Measurements from ENCODE around the gene MED27.
A peak's percentile ranks its signal among the peaks of the same experiment; 100 is the strongest.
"Not testable (repeated sequence)": the region's sequence is repeated elsewhere in the genome, so short reads cannot be mapped to it uniquely, and the experiment has no call there.

MED27 gene

DNA sequence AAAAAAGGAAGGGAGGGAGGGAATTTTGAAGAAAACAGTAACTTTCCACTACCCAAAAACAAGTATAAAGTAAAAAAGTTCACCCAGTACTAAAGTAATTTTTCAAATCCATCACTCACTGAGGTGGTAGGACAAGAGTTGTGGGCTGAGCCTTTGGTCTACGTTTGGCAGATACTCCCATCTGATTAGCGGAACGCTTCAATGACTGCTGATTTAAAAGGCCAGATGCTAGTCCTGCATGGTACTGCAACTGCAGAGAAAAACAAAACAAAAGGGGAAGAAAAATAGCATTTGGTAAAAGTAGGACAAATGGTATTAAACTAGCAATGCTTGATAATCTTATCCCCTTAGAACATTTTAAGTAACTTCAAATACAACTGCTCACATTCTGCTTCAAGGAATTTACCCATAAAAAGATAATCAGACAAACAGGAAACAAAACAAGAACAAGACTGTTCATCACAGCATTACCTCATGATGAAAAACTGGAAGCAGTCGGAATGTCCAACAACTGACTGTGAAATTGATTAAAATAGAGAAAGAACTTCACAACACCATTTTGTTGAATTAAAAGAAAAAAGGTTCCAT lies 65.4 kb downstream of the MED27 start:
- no peak for DNase-seq

DNA sequence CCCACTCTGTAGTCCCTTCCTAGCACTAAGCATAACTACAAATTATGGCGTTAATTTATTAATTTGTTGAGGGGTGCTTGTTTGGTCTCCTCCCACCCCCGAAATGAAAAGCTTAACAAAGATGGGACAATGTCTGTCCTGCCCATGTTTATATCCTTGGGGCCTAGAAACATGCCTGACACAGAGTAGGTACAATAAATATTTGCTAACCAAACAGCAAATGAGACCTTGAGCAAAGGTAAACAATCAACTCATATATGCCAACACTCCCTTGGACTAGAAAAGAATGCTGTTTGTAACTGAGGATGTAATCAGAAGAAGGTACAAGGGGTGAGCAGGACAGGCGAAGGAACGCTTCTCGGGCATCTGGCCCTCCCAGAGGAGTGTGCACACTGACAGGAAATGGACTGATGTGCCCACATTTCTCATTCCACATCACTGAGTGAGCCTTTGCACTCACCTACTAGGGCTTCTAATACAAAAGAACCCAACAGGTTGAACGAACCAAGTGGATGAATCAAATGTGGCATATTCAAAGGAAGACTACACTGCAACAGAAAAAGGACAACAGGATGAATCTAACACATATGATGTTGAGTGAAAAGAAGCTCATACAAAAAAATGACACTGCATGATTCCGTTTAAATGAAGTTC lies 66.8 kb downstream of the MED27 start:
- DNase-seq: no peak

DNA sequence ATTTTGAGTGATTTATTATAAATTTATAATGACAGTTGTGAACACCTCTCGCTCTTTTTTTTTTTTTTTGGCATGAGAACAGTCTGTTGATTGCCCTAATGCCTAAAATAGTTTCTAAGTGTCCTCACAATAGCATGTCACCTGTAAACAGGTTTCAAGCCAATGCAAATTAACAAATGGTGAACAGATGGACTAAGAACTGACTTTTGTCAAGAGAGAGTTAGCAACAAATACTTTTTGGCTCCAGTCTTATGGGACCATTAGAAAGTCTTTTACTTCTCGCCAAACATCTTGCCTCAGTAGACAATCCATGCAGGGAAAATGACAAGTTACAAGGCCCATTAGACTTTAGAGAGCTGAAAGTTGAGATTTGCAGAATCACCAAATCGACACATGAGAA lies 67.8 kb downstream of the MED27 start:
- DNase-seq: no peak

DNA sequence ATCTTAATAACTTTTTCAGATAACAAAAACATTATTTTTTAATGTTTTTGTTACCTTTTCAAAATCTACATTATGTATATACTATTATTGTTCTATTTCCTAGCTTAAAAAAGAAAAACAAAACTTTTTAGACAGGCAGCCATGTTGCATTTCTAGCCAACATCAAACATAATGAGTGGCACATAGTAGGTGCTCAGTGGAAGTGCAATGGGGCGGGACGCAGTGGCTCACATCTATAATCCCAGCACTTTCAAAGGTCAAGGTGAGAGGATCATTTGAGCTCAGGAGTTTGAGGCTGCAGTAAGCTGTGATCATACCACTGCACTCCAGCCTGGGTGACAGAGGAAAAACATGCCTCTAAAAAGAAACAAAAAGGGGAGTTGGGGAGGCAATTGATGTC lies 68.4 kb downstream of the MED27 start:
- no peak for DNase-seq

DNA sequence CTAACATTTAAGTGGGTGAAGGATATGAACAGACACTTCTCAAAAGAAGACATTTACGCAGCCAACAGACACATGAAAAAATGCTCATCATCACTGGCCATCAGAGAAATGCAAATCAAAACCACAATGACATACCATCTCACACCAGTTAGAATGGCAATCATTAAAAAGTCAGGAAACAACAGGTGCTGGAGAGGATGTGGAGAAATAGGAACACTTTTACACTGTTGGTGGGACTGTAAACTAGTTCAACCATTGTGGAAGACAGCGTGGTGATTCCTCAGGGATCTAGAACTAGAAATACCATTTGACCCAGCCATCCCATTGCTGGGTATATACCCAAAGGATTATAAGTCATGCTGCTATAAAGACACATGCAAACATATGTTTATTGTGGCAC lies 69.5 kb downstream of the MED27 start:
- DNase-seq: not testable (repeated sequence)

DNA sequence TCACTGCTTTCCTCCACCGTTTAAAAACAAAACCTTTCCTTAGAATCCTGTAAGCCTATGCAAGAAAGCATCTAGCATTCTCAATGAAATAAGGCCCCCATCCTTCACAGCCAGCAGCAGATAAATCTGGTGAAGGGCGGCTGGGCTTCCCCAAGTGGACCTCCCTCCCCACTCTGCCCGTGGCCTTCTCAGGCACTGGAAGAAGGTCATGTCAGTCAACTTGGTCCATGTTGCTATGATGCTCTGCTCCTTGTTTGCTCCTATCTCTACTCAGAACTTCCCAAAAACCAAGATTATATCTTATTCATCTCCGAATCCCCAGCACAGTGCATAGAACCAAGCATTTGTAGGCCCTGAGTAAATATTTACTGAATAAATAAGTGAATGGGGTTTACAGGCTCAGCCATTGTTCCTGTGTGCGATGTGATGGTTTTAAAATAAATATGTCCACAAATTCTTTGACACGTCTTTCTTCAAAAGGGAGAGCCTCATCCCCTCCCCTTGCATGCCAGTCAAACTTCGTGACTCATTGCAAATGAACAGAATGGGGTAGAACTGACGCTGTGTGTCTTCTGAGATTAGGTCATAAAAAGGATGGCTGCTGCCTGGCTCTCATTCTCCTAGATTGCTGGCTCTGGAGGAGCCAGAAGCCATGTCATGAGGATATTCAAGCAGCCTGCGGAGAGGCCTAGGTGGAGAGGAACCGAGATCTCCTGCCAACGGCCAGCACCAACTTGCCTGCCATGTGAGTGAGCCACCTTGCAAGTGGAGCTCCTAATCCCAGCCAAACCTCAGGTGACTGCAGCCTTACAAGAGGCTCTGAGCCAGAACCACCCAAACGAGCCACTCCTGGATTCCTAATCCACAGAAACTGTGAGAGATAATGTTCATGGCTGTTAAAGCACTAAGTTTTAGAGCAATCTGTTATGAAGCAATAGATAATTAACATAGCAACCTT lies 70.5 kb downstream of the MED27 start:
- DNase-seq: peak; percentile 39

DNA sequence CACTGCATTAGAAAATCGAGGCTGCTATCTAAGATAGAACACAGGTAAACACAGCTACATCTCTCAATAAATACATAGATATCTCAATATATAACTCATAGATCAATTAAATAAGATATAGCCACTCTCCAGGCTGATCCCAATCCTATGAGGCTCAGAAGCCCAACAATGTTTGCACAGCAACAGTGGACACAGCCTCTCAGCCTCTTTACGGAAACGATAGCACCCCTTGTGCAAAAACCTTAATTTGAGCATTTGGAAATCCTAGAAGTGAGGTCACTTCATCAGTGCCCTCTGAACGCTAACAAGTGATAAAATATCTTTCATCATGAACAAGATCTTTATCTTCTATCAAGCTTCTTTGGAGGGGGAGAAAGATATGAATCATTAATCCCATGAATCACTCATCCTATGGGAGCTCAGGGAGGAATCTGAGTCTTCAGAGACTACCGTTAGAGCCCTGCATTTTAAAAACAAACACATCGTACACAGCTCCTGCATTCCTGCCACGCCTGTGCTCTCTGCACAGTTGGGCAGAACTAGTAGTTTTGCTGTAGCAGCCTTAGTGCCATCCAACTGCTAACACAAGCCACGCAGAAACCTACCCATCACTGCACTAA lies 71.4 kb downstream of the MED27 start:
- DNase-seq: peak; percentile 83

DNA sequence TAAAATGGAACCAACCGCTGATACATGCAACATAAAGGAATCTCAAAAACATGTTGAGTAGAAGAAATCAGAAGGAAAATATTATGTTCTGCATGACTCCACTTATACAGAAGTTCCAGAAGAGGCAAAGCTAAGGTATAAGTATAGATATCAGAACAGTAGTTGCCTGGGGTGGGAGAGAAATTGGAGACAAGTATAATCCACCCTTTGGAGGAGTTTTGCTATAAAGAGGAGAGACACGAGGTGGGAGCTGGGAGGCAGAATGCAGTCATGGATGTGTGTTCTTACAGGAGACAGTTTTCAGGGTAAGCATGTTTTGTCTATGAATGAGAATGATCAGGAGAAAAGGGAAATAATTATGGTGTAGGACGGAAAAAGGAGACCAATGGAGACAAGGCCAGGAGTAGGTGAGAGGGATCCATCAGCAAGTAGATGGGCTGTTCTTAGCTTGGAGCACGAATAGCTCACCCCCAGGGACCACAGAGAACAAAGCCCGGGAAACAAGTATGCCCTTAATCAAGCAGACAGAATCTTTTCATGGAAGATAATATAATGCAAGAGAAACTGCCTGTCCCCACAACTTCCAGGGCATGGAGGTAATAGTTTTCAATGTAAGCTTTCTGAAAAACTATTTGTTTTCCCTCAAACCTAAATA lies 72.2 kb downstream of the MED27 start:
- DNase-seq: no peak

DNA sequence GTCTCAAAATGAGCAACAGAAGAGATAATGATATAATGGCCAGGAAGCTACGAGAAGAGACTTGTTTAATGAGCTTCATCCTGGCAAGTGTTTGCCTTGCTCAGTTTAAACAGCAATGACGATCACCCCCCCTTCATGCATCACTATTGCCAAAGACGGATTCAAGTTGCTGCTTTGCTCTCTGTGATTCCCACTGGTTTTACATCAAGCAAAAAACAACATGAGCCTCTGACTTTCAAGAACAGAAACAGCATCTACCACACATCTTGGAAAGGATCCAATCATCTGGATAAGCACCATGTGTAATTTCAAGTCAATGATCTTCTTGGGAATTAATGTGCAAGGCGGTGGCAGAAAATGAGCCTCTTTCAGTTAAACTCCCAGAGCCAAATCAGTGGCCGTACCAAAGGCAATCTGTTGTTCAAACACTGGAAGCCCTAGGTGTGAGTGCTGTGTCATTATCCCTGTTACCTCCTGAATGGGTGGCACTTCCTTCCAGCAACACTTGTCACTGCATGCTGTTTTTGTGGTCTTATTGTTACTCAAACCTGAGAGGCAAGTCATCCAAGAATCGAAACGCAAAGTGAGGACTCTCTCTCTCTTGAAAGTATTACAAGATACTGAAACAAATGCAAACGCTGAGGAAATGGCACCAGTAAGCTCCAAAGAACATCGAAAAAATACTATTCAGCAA lies 72.8 kb downstream of the MED27 start:
- no peak for DNase-seq

DNA sequence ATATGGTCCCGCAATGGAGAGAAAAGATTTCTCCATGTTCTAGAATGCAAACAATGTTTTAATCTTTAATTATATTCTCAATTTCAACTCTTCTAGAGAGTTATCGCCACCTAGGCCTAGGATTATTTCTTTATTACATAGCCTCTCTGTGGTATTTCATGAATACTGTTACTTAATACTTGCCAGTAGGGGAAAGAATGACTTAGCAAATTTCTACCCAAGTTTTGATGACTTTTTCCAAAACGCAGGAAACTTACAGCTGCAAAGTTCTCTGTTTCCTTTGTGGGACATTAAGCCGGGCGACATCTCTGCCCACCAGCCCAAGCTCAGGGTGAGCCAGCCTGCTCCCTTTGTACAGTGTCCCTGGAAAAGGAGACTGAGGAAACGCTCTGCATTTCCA lies 73.8 kb downstream of the MED27 start:
- no peak for DNase-seq

DNA sequence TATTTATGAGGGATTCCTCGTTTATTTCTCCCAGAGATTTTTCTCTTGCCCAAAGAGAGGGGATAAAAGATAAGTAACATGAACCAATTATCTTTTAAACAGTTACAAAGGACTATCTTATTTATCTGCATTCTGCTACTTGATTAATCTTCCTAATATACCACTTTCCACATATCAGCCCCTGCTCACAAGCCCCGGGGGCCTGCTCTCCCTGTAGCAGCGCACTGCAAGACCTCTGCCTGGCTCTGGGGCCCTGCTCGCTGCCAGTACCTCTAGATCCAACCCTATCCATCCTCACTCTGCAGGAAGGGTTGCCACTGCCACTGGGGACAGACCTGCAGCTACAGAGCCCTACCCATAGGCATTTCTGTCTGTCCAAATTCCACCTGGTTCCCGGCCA lies 75.3 kb downstream of the MED27 start:
- DNase-seq: no peak

DNA sequence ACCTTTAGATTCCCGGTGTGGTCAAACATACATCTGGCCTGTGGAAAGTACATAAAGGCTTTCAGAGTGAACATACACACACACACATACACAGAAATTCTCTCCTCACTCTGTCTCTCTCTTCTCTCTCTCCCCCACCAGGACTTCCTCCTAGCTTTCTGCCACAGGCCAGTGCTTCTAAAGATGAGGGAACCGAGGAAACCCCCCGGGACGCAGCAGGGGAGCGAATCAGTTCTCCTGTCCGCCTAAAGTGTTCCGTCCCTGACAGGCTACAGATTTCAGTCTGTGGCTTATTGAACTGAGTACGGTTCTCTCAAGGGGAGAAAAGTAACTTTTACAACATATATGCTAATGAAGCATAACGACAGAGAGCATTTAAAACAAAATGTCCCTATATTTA lies 75.8 kb downstream of the MED27 start:
- no peak for DNase-seq

DNA sequence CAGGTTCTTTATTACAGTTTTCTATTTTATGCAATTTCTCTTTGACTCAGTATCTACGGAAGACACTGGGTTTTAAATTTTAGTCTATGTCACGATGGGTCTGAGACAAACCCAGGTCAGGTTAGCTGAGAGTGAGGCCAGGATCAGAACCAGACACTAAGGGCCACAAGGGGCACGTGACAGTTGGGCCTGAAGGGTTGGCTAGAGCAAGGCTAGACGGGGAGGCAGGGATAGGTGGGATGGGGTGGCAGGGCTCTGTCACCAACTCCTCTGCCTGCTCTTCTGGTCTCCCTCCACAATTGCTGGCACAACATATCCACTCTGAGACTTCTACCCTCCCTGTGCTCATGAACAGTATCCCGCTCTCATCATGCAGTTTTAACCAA lies 76.4 kb downstream of the MED27 start:
- DNase-seq: no peak

DNA sequence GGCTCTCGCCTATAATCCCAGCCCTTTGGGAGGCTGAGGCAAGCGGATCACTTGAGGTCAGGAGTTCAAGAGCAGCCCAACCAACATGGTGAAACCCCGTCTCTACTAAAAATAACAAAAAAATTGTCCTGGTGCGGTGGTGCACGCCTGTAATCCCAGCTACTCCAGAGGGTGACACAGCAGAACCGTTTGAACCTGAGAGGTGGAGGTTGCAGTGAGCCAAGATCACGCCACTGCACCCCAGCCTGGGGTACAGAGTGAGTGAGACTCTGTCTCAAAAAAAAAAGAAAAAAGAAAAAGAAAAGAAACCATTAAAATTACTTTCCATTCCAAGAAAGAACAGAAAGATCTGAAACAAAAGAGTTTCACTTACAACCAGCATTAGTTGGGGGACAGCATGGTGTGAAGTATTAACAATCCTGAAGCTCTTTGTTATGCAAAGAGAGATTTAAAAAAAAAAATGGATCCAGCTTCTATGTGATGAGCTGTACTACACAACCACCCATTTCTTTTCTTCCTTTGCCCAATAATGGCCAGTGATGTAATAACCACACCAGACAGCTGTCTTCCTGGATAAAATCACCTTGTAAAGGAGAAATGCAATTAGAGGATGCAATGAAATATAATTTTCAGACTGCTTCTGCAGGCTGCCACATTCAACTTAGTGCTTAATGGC lies 76.9 kb downstream of the MED27 start:
- DNase-seq: no peak

DNA sequence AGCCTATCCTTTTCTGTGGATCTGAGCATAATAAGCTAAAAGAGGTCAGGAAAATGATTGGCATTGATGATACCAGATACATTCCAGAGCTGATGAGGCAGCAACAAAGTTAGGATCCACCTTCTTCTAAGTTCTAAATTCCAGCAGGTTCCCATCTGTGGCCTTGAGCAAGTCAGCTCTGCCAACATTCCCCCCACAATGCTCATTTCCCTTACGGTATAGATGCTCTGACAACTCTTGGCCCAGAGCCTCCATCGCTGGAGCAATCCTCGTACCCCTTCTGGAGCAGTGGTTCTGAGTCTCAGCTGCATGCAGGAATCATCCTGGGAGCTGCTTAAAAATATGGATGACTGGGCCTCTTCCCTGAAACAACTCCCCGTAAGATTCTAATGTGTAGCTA lies 78.1 kb downstream of the MED27 start:
- peak; percentile 28 for DNase-seq

DNA sequence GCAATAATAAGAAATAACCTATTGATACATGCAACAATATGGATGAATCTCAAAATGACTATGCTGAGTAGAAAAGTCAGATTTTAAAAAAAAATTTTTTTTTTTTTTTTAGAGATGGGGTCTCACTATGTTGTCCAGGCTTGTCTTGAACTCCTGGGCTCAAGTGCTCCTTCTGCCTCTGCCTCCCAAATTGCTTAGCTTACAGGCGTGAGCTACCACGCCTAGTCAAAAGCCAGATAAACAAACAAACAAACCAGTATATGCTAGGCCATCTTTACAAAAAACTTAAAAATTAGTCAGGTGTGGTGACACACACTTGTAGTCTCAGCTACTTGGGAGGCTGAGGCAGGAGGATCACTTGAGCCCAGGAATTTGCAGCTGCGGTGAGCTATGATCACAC lies 79.0 kb downstream of the MED27 start:
- no peak for DNase-seq

DNA sequence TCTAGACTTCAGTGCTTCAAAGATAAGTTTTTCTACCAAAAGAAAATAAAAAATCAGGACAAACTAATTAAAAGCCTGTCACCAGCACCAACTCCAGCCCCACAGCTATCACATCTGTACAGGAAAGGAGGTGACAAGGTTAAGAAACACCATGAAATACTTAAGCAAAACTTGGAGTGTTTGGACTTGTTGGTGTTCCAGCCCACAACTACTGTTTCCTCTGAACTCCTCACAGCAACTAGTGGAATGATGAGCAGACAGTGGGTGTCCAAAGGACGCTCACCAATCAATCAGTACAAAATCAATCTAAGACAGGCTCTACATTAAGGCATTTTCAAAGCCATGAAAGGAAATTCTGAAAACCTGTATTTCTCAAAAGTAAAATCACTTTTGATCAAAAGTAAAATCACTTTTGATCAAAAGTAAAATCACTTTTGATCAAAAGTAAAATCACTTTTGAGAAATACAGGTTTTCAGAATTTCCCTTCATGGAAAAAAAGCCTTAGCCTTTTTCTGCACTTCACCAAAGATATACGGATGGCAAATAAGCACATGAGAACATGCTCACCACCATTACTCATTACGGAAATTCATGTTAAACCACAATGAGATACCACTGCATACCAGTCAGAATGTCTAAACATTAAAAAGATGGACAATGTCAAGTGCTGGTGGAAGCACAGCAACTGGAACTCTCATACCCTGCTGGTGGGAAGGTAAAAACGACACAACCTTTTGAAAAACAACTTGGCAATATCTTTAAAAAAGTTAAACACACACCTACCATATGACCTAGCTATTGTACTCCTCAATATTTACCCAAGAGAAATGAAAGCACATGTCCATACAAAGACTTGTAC lies 79.7 kb downstream of the MED27 start:
- DNase-seq: peak; percentile 93

DNA sequence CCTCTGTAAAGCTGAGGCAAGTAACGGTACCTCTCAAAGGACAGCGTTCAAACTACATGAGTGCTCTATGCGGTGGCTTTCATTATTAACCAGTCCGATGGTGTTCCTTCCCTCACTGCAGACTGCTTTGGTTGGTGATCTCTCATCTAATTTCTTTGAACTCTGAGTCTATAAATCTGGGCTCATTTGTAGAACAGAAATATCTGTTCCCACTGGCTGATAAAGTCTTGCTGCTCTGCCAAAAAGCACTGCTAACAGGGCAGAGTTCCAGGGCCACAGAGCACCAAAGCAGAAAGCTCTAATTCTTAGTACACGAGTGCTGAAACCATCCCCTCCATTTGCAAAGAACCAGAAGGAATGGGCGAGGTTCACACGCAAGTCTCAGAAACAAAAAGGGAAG lies 81.9 kb downstream of the MED27 start:
- no peak for DNase-seq

DNA sequence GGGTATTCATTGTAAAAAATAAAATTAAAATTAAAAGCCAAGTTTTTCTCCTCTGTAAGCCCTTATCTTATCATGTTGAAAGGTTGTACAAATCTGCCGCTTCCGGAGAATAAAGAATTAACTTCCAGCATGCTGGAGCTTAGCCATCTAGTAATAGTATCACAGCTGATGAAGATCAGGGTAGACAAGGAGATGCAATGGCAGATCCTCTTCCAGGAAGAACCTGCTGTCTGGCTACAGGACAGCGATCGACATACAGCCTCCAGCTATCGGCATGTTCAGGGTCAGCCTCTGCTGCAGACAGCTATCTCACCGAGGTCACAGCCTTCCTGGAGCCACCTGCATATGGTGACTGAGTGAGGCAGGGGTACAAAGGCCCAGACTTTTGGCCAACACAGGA lies 82.6 kb downstream of the MED27 start:
- no peak for DNase-seq

DNA sequence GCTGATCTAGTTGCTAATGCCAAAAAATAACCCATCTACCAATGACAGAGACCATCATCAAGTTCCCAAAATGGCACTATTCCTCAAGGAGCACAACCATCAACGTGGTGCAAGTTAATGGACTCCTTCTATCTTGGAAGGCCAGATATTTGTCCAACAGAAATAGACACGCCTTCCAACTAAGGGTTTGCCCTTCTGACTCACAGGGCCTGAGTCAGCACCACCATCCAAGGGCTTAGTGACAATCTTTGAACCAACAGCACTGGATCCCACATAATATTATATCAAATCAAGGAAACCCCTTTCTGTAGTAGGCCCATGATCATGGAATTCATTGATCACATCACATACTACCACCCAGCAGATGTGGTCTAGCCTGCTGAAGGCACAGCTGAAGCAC lies 84.3 kb downstream of the MED27 start:
- peak; percentile 68 for DNase-seq
